Muscle of leg (tissue), 11 donors: ENCODE results near the gene TMEM273. TPM values are rescaled to one million over a fixed set of nuclear protein-coding genes. Genes with fewer than 3 reads are reported as not detected.

Source experiments
- DNase-seq: peaks from one replicate; pipeline ENCODE4 v3.0.0; 2013
- H3K27ac ChIP-seq: one replicate; pipeline ENCODE4 v1.5.1; 2013; ENCODE audit warnings: mild to moderate bottlenecking, low read length, control low read depth
- H3K27me3 ChIP-seq: one replicate; pipeline ENCODE4 v1.6.1; 2013; ENCODE audit warnings: low read length; ENCODE audit not compliant: control insufficient read depth, insufficient read depth
- H3K36me3 ChIP-seq: one replicate; pipeline ENCODE4 v1.6.1; 2013; ENCODE audit warnings: low read length; ENCODE audit not compliant: control insufficient read depth, insufficient read depth
- H3K4me1 ChIP-seq: one replicate; pipeline ENCODE4 v1.6.1; 2013; ENCODE audit warnings: low read length; ENCODE audit not compliant: control insufficient read depth, insufficient read depth
- H3K4me3 ChIP-seq: one replicate; pipeline ENCODE4 v1.5.1; 2013; ENCODE audit warnings: low read length, control low read depth
- H3K9me3 ChIP-seq: replicated peaks from 2 replicates; pipeline ENCODE4 v1.6.1; 2013; ENCODE audit warnings: low read depth, low read length; ENCODE audit not compliant: control insufficient read depth
- WGBS: methylation state at CpG from one replicate; pipeline ENCODE4 v1.1.5; 2013; ENCODE audit warnings: missing lambda C conversion rate; ENCODE audit not compliant: insufficient coverage; 5-methylcytosine and 5-hydroxymethylcytosine counted together
- polyA plus RNA-seq, 8 donors: library from polyadenylated mRNA; unstranded; fragments of 120-200 nt; gene quantifications; one replicate each; pipeline versions ENCODE4 v1.2.1 to v1.2.3, GENCODE V29; 2013; ENCODE audit warnings: inconsistent platforms in 1 of 8, low replicate concordance in 1 of 8; ENCODE audit not compliant: insufficient read length in 8 of 8, insufficient read depth in 1 of 8
- total RNA-seq: library from RNA; stranded (reverse); fragments of 120-200 nt; gene quantifications from one replicate; pipeline ENCODE4 v1.2.4, GENCODE V29; 2013

The TMEM273 gene
- total and polyA plus RNA-seq, 9 donors, result 3.9 to 9.5 (median 5.6) TPM

GRCh38 chr10:49111320-49111698 is 76.9 kb downstream of the TMEM273 start:
- Histone ChIP-seq H3K27ac (peak overlapping the region; percentile 16), H3K4me1 (peaks cover 89% of the 10 kb centered on the region)
- WGBS, result 46% methylated on average over 3 of the region's 8 CpGs

GRCh38 chr10:49110684-49111319 is 77.4 kb downstream of the TMEM273 start:
- H3K36me3 ChIP-seq, result peaks cover 42% of the 10 kb centered on the region
- no peaks in the 10 kb centered on the region for H3K9me3 ChIP-seq
- H3K27me3 ChIP-seq, result no peaks in the 10 kb centered on the region
- H3K4me3 ChIP-seq, result no peak overlapping the region
- DNase-seq, result no peak
- WGBS, result 79% methylated on average over 2 of the region's 4 CpGs
- H3K4me1 ChIP-seq, result peaks cover 86% of the 10 kb centered on the region
- peak overlapping the region; percentile 16 for H3K27ac ChIP-seq

More at GRCh38 chr10:49111320-49111698, 76.9 kb downstream of the TMEM273 start:
- Histone ChIP-seq H3K27me3 (peaks cover 3% of the 10 kb centered on the region), H3K9me3 (no peaks in the 10 kb centered on the region), H3K36me3 (peaks cover 42% of the 10 kb centered on the region), H3K4me3 (no peak overlapping the region)
- DNase-seq, result no peak

- H3K4me3 ChIP-seq, result peak overlapping the region; percentile 13
Measured at GRCh38 chr10:49109669-49110340, 78.4 kb downstream of the TMEM273 start.

GRCh38 chr10:49108656-49109055 is 79.5 kb downstream of the TMEM273 start:
- peaks cover 43% of the 10 kb centered on the region for H3K36me3 ChIP-seq

More at GRCh38 chr10:49109669-49110340, 78.4 kb downstream of the TMEM273 start:
- H3K9me3 ChIP-seq, result no peaks in the 10 kb centered on the region
- DNase-seq, result peak; percentile 96
- H3K27me3 ChIP-seq, result no peaks in the 10 kb centered on the region
- peaks cover 83% of the 10 kb centered on the region for H3K4me1 ChIP-seq
- H3K27ac ChIP-seq, result peak overlapping the region; percentile 85
- WGBS, result 27% methylated on average over 6 of the region's 9 CpGs
- peaks cover 42% of the 10 kb centered on the region for H3K36me3 ChIP-seq

GRCh38 chr10:49107887-49108267 is 80.3 kb downstream of the TMEM273 start:
- WGBS, result 100% methylated on average over 2 of the region's 8 CpGs
- H3K4me3 ChIP-seq, result no peak overlapping the region
- peaks cover 69% of the 10 kb centered on the region for H3K4me1 ChIP-seq
- no peaks in the 10 kb centered on the region for H3K27me3 ChIP-seq
- peaks cover 42% of the 10 kb centered on the region for H3K36me3 ChIP-seq
- DNase-seq, result no peak
- no peak overlapping the region for H3K27ac ChIP-seq
- no peaks in the 10 kb centered on the region for H3K9me3 ChIP-seq

More at GRCh38 chr10:49108656-49109055, 79.5 kb downstream of the TMEM273 start:
- H3K27ac ChIP-seq, result peak overlapping the region; percentile 85
- H3K27me3 ChIP-seq, result no peaks in the 10 kb centered on the region
- no peak overlapping the region for H3K4me3 ChIP-seq
- peaks cover 77% of the 10 kb centered on the region for H3K4me1 ChIP-seq
- no peaks in the 10 kb centered on the region for H3K9me3 ChIP-seq
- DNase-seq, result no peak
- WGBS, result 97% methylated on average over 7 of the region's 7 CpGs

- no peaks in the 10 kb centered on the region for H3K27me3 ChIP-seq
- peaks cover 65% of the 10 kb centered on the region for H3K4me1 ChIP-seq
- no peak overlapping the region for H3K27ac ChIP-seq
- H3K9me3 ChIP-seq, result no peaks in the 10 kb centered on the region
- H3K4me3 ChIP-seq, result no peak overlapping the region
- 91% methylated on average over 15 of the region's 17 CpGs for WGBS
- peaks cover 40% of the 10 kb centered on the region for H3K36me3 ChIP-seq
- DNase-seq, result no peak
Measured at GRCh38 chr10:49107111-49107886, 80.9 kb downstream of the TMEM273 start.

GRCh38 chr10:49106451-49106850 is 81.7 kb downstream of the TMEM273 start:
- Histone ChIP-seq H3K36me3 (peaks cover 38% of the 10 kb centered on the region), H3K4me1 (peaks cover 56% of the 10 kb centered on the region), H3K9me3 (no peaks in the 10 kb centered on the region), H3K27ac (no peak overlapping the region), H3K4me3 (no peak overlapping the region), H3K27me3 (no peaks in the 10 kb centered on the region)
- 43% methylated on average over 7 of the region's 7 CpGs for WGBS
- DNase-seq, result no peak

GRCh38 chr10:49105076-49105475 is 83.1 kb downstream of the TMEM273 start:
- Histone ChIP-seq H3K4me1 (peaks cover 42% of the 10 kb centered on the region), H3K4me3 (no peak overlapping the region), H3K9me3 (no peaks in the 10 kb centered on the region), H3K36me3 (peaks cover 35% of the 10 kb centered on the region), H3K27me3 (no peaks in the 10 kb centered on the region), H3K27ac (no peak overlapping the region)
- no peak for DNase-seq
- 70% methylated on average over 4 of the region's 4 CpGs for WGBS
